Suprapubic skin (tissue), 4 donors: Measurements from ENCODE around the gene LAMA4. TPM values are rescaled to one million over a fixed set of nuclear protein-coding genes. Genes with fewer than 3 reads are reported as not detected.

Experiments
- DNase-seq, 2 donors: peaks; one replicate each; pipeline ENCODE4 v3.0.0-alpha.2; 2019; ENCODE audit warnings: low spot score in 2 of 2
- H3K27ac ChIP-seq: fragments of 200-600 bp; sonication (generic); one replicate; pipeline ENCODE4 v1.5.1; 2019
- H3K27me3 ChIP-seq: fragments of 200-600 bp; sonication (generic); one replicate; pipeline ENCODE4 v1.5.1; 2019
- H3K36me3 ChIP-seq: fragments of 200-600 bp; sonication (generic); one replicate; pipeline ENCODE4 v1.5.1; 2019
- H3K4me1 ChIP-seq: fragments of 200-600 bp; sonication (generic); one replicate; pipeline ENCODE4 v1.5.1; 2019
- H3K4me3 ChIP-seq: fragments of 200-600 bp; sonication (generic); one replicate; pipeline ENCODE4 v1.5.1; 2019; ENCODE audit warnings: mild to moderate bottlenecking
- H3K9me3 ChIP-seq: fragments of 200-600 bp; sonication (generic); one replicate; pipeline ENCODE4 v1.5.1; 2019
- CTCF ChIP-seq, 2 donors: fragments of 200-600 bp in 1 of 2; fragments of 450-650 bp in 1 of 2; sonication (generic) in 1 of 2; IDR thresholded peaks; one replicate each; pipeline ENCODE4 v1.5.1; 2016 to 2019; ENCODE audit warnings: antibody characterized with exemption in 2 of 2, mild to moderate bottlenecking in 1 of 2, moderate library complexity in 1 of 2
- EP300 ChIP-seq: sonication (generic); formaldehyde crosslinking; IDR thresholded peaks from one replicate; pipeline ENCODE4 v1.6.1; 2017; ENCODE audit warnings: antibody characterized with exemption
- POLR2A ChIP-seq, 2 donors: fragments of 450-650 bp; IDR thresholded peaks; one replicate each; pipeline ENCODE4 v1.6.1; 2017; ENCODE audit warnings: antibody characterized with exemption in 2 of 2, mild to moderate bottlenecking in 2 of 2, moderate library complexity in 2 of 2
- POLR2AphosphoS5 ChIP-seq, 3 donors: sonication (generic); formaldehyde crosslinking; IDR thresholded peaks; one replicate each; pipeline ENCODE4 v1.6.1; 2017; ENCODE audit warnings: antibody characterized with exemption in 3 of 3
- WGBS: methylation state at CpG from one replicate; pipeline ENCODE4 v1.1.5; 2018; 5-methylcytosine and 5-hydroxymethylcytosine counted together
- total RNA-seq, 4 donors: library from RNA; depleted of rRNA; stranded (reverse); fragments of >200 nt; gene quantifications; one replicate each; pipeline ENCODE4 v1.1.0, GENCODE V29; 2016

Gene LAMA4
- total RNA-seq, 4 donors from 2014 or later, result 10.4 to 44.0 (median 23.6) TPM

GRCh38 chr6:112231594-112232060 is 22.7 kb downstream of the LAMA4 start:
- peaks cover 29% of the 10 kb centered on the region for H3K4me1 ChIP-seq
- H3K9me3 ChIP-seq, result no peaks in the 10 kb centered on the region
- H3K27me3 ChIP-seq, result no peaks in the 10 kb centered on the region
- TF ChIP-seq CTCF (IDR thresholded peaks at IDR 0.05) (no peak), EP300 (no peak)
- H3K36me3 ChIP-seq, result no peaks in the 10 kb centered on the region
- H3K4me3 ChIP-seq, result no peak overlapping the region
- 18% methylated on average over 2 of the region's 2 CpGs for WGBS
- H3K27ac ChIP-seq, result no peak overlapping the region
- DNase-seq, result no peak

- Histone ChIP-seq H3K36me3 (no peaks in the 10 kb centered on the region), H3K27ac (no peak overlapping the region), H3K27me3 (no peaks in the 10 kb centered on the region), H3K4me3 (no peak overlapping the region), H3K4me1 (peaks cover 31% of the 10 kb centered on the region), H3K9me3 (no peaks in the 10 kb centered on the region)
- TF ChIP-seq POLR2A (IDR thresholded peaks at IDR 0.05), result no peak
- no peak for TF ChIP-seq POLR2AphosphoS5 (IDR thresholded peaks at IDR 0.05)
- TF ChIP-seq CTCF (IDR thresholded peaks at IDR 0.05), result no peak
- no peak for TF ChIP-seq EP300
- DNase-seq, result no peak
- 70% methylated on average over 1 of the region's 1 CpG for WGBS
Measured at GRCh38 chr6:112231164-112231563, 23.2 kb downstream of the LAMA4 start.

- TF ChIP-seq CTCF (IDR thresholded peaks at IDR 0.05), result no peak
- TF ChIP-seq EP300, result no peak
- TF ChIP-seq POLR2AphosphoS5 (IDR thresholded peaks at IDR 0.05), result no peak
- TF ChIP-seq POLR2A (IDR thresholded peaks at IDR 0.05), result no peak
- H3K27ac ChIP-seq, result no peak overlapping the region
- no peak for DNase-seq
- no peaks in the 10 kb centered on the region for H3K36me3 ChIP-seq
- WGBS, result 92% methylated on average over 7 of the region's 7 CpGs
- H3K9me3 ChIP-seq, result no peaks in the 10 kb centered on the region
- H3K4me3 ChIP-seq, result no peak overlapping the region
- no peaks in the 10 kb centered on the region for H3K27me3 ChIP-seq
- peaks cover 21% of the 10 kb centered on the region for H3K4me1 ChIP-seq
Measured at GRCh38 chr6:112228480-112229332, 25.7 kb downstream of the LAMA4 start.

- Histone ChIP-seq H3K27ac (no peak overlapping the region), H3K27me3 (no peaks in the 10 kb centered on the region), H3K4me1 (peaks cover 21% of the 10 kb centered on the region), H3K9me3 (no peaks in the 10 kb centered on the region), H3K36me3 (no peaks in the 10 kb centered on the region), H3K4me3 (no peak overlapping the region)
- DNase-seq, result no peak
- no peak for TF ChIP-seq POLR2A (IDR thresholded peaks at IDR 0.05)
- TF ChIP-seq POLR2AphosphoS5 (IDR thresholded peaks at IDR 0.05), result no peak
- no peak for TF ChIP-seq CTCF (IDR thresholded peaks at IDR 0.05)
- no peak for TF ChIP-seq EP300
- 74% methylated on average over 1 of the region's 1 CpG for WGBS
Measured at GRCh38 chr6:112227992-112228391, 26.4 kb downstream of the LAMA4 start.

- no peak overlapping the region for H3K27ac ChIP-seq
- H3K27me3 ChIP-seq, result no peaks in the 10 kb centered on the region
- DNase-seq, result no peak
- H3K9me3 ChIP-seq, result no peaks in the 10 kb centered on the region
- no peak overlapping the region for H3K4me3 ChIP-seq
- TF ChIP-seq EP300, result no peak
- TF ChIP-seq POLR2A (IDR thresholded peaks at IDR 0.05), result no peak
- TF ChIP-seq CTCF (IDR thresholded peaks at IDR 0.05), result no peak
- no peak for TF ChIP-seq POLR2AphosphoS5 (IDR thresholded peaks at IDR 0.05)
- 81% methylated on average over 2 of the region's 2 CpGs for WGBS
- H3K4me1 ChIP-seq, result peaks cover 22% of the 10 kb centered on the region
- no peaks in the 10 kb centered on the region for H3K36me3 ChIP-seq
Measured at GRCh38 chr6:112227411-112227810, 27.0 kb downstream of the LAMA4 start.
